PFSK-1 (cell line): Measurements from ENCODE around the gene DNAJC11.

Source experiments
- FOXP2 ChIP-seq: optimal IDR thresholded peaks from 2 replicates; pipeline ENCODE3; 2011; ENCODE audit warnings: borderline replicate concordance, control low read depth, inconsistent platforms; ENCODE audit not compliant: insufficient read depth; ENCODE audit errors: extremely low read length, extremely low read depth
- POLR2AphosphoS5 ChIP-seq: IDR thresholded peaks from 2 replicates; pipeline ENCODE4 v1.6.1; 2012; ENCODE audit warnings: low read depth, mild to moderate bottlenecking, control low read depth, low read length, moderate library complexity
- REST ChIP-seq, 2 experiments: IDR thresholded peaks; 2 replicates each; pipeline versions ENCODE4 v1.6.1 to v1.8.0; 2011 to 2012; ENCODE audit warnings: low read depth in 2 of 2, low read length in 2 of 2, control low read depth in 1 of 2, inconsistent platforms in 1 of 2, mild to moderate bottlenecking in 1 of 2, moderate library complexity in 1 of 2; ENCODE audit not compliant: insufficient read depth in 1 of 2
- SIN3A ChIP-seq: IDR thresholded peaks from 2 replicates; pipeline ENCODE4 v1.6.1; 2012; ENCODE audit warnings: mild to moderate bottlenecking, low read length, moderate library complexity, borderline replicate concordance; ENCODE audit not compliant: insufficient read depth
- TAF1 ChIP-seq: IDR thresholded peaks from 2 replicates; pipeline ENCODE4 v1.6.1; 2012; ENCODE audit warnings: low read length, control low read depth, borderline replicate concordance; ENCODE audit not compliant: insufficient read depth

Gene DNAJC11

GRCh38 chr1:6674771-6675170 is 26.8 kb downstream of the DNAJC11 start:
- no peak for TF ChIP-seq POLR2AphosphoS5
- TF ChIP-seq TAF1: no peak
- no peak for TF ChIP-seq REST (IDR thresholded peaks at IDR 0.05; ENCODE audit: insufficient read depth in 1 of 2, low read depth in 2 of 2, low read length in 2 of 2)
- TF ChIP-seq SIN3A: no peak
- TF ChIP-seq FOXP2: no peak

- no peak for TF ChIP-seq POLR2AphosphoS5
- TF ChIP-seq TAF1: no peak
- no peak for TF ChIP-seq REST (IDR thresholded peaks at IDR 0.05; ENCODE audit: insufficient read depth in 1 of 2, low read depth in 2 of 2, low read length in 2 of 2)
- TF ChIP-seq FOXP2: no peak
- TF ChIP-seq SIN3A: no peak
Measured at GRCh38 chr1:6673816-6674398, 27.7 kb downstream of the DNAJC11 start.

- TF ChIP-seq FOXP2 (no peak), TAF1 (no peak), REST (IDR thresholded peaks at IDR 0.05; ENCODE audit: insufficient read depth in 1 of 2, low read depth in 2 of 2, low read length in 2 of 2) (no peak), SIN3A (no peak), POLR2AphosphoS5 (no peak)
Measured at GRCh38 chr1:6672558-6672957, 29.1 kb downstream of the DNAJC11 start.

GRCh38 chr1:6668503-6668902 is 33.1 kb downstream of the DNAJC11 start:
- no peak for TF ChIP-seq TAF1
- no peak for TF ChIP-seq REST (IDR thresholded peaks at IDR 0.05; ENCODE audit: insufficient read depth in 1 of 2, low read depth in 2 of 2, low read length in 2 of 2)
- TF ChIP-seq SIN3A: no peak
- TF ChIP-seq FOXP2: no peak
- TF ChIP-seq POLR2AphosphoS5: no peak
